Cardiac muscle cell (in vitro differentiated cells and primary cell): ENCODE results near the gene RETSAT. TPM values are rescaled to one million over a fixed set of nuclear protein-coding genes. Genes with fewer than 3 reads are reported as not detected.

Experiments
- DNase-seq, 2 donors: peaks; one replicate each; pipeline versions ENCODE4 v3.0.0 to v3.0.0-alpha.2; 2010 to 2017; ENCODE audit warnings: low read depth in 1 of 2, low spot score in 1 of 2
- H3K27ac ChIP-seq: fragments of 200-600 bp; sonication (generic); 2 replicates; pipeline ENCODE4 v1.5.1; 2016
- H3K27me3 ChIP-seq: fragments of 200-600 bp; sonication (generic); 2 replicates; pipeline ENCODE4 v1.6.0; 2016; ENCODE audit warnings: control low read depth
- H3K36me3 ChIP-seq: fragments of 200-600 bp; sonication (generic); 2 replicates; pipeline ENCODE4 v1.5.1; 2016; ENCODE audit warnings: control low read depth
- H3K4me1 ChIP-seq: fragments of 200-600 bp; sonication (generic); 2 replicates; pipeline ENCODE4 v1.8.1; 2017; ENCODE audit warnings: low read depth, mild to moderate bottlenecking, mixed run types
- H3K4me3 ChIP-seq: fragments of 200-600 bp; sonication (generic); 2 replicates; pipeline ENCODE4 v1.5.1; 2016; ENCODE audit warnings: mild to moderate bottlenecking
- H3K9me3 ChIP-seq: fragments of 200-600 bp; sonication (generic); 2 replicates; pipeline ENCODE4 v1.5.1; 2017; ENCODE audit warnings: low read depth, mild to moderate bottlenecking, control low read depth
- CTCF ChIP-seq: IDR thresholded peaks from 2 replicates; pipeline ENCODE4 v1.5.1; 2012; ENCODE audit warnings: low read depth, mild to moderate bottlenecking, low read length
- polyA plus RNA-seq: library from polyadenylated mRNA; unstranded; fragments of >200 nt; fragmentation: Nextera tagmentation; extraction: Ambion mirVana; gene quantifications from 2 replicates; pipeline ENCODE4 v1.2.1, GENCODE V29; 2016
- total RNA-seq: library from RNA; depleted of rRNA; stranded (reverse); fragments of >200 nt; gene quantifications from 2 replicates; pipeline ENCODE4 v1.2.3, GENCODE V29; 2016

Gene RETSAT
- total and polyA plus RNA-seq, 2 experiments from 2014 or later = 5.7 to 17.6 TPM

DNA sequence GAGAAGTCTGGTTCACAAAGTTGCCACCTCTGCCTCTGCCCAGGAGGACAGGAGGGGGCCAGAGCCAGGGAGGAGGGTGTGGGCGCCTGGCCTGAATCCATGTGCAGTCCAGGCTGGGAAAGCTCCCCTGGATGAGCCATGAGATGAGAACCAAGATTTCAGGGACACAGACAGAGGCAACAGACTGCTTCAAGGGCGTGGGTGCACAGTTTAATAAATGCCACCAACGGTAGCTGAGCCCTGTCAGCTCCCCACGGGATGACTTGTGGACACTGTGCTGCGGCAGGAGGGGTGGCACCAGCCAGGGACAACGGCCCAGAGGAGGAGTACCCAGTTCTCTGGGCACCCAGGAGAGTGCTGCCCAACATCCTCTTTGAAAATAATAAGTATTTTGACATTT, 40.6 kb upstream of the RETSAT start:
- no peak for TF ChIP-seq CTCF
- Histone ChIP-seq H3K4me3 (no peak overlapping the region), H3K36me3 (no peaks in the 10 kb centered on the region), H3K27me3 (no peaks in the 10 kb centered on the region), H3K4me1 (no peaks in the 10 kb centered on the region), H3K27ac (no peak overlapping the region), H3K9me3 (no peaks in the 10 kb centered on the region)
- no peak for DNase-seq

GRCh38 chr2:85394261-85394681, 39.9 kb upstream of the RETSAT start:
- Histone ChIP-seq H3K27me3 (no peaks in the 10 kb centered on the region), H3K9me3 (no peaks in the 10 kb centered on the region), H3K36me3 (no peaks in the 10 kb centered on the region), H3K4me3 (no peak overlapping the region), H3K27ac (no peak overlapping the region), H3K4me1 (no peaks in the 10 kb centered on the region)
- no peak for TF ChIP-seq CTCF
- no peak for DNase-seq

- H3K4me3 ChIP-seq = no peak overlapping the region
- H3K4me1 ChIP-seq = no peaks in the 10 kb centered on the region
- H3K27ac ChIP-seq = no peak overlapping the region
- no peak for TF ChIP-seq CTCF
- peak in 1 of 2 donors; percentile 4 for DNase-seq
- H3K27me3 ChIP-seq = no peaks in the 10 kb centered on the region
- H3K9me3 ChIP-seq = no peaks in the 10 kb centered on the region
- H3K36me3 ChIP-seq = no peaks in the 10 kb centered on the region
Observed at GRCh38 chr2:85393836-85394235, 39.5 kb upstream of the RETSAT start.

- Histone ChIP-seq H3K27me3 (no peaks in the 10 kb centered on the region), H3K36me3 (no peaks in the 10 kb centered on the region), H3K27ac (no peak overlapping the region), H3K9me3 (no peaks in the 10 kb centered on the region), H3K4me3 (no peak overlapping the region), H3K4me1 (no peaks in the 10 kb centered on the region)
- peak; percentile 54 to 58 for DNase-seq
- TF ChIP-seq CTCF = peak; percentile 76
Observed at GRCh38 chr2:85390941-85391669, 36.8 kb upstream of the RETSAT start.

DNA sequence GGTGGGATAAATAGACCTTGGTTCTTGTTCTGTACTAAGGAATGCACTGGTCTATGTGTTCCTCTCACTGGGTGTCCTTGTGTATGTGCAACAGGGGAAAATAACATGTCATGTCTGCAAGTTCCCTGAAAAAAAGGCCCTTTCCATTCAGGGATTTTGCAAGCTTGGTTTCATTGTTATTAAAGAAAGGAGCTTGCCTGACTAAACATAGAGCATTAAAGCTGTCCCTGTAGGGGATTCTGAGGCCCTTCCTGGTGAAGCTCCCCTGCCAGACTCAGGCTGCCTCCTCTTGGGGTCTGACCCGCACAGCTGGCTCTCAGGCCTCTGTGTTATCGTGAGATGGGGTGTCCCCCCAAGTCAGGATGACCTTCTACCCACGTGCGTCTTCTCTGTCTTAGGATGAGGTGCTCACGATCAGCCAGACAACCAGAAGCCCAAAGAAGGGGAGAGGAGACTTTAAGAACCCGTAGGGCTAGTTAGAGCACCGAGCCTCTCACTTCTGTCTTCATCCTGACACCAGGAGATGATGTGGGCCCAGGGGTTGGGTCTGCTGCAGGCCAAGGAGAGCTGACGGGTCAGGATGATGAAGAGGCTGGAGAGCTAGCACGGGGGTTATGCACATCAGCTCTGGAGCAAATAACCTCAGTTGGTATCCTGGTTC, 34.7 kb upstream of the RETSAT start:
- no peak overlapping the region for H3K27ac ChIP-seq
- H3K27me3 ChIP-seq = no peaks in the 10 kb centered on the region
- no peaks in the 10 kb centered on the region for H3K36me3 ChIP-seq

More for the DNA sequence above, 34.7 kb upstream of the RETSAT start:
- TF ChIP-seq CTCF = no peak
- Histone ChIP-seq H3K9me3 (no peaks in the 10 kb centered on the region), H3K4me3 (no peak overlapping the region), H3K4me1 (no peaks in the 10 kb centered on the region)
- DNase-seq = no peak
